Activated CD4-positive, alpha-beta T cell treated with anti-CD3 and anti-CD28 coated beads, Interleukin-2, amount 50 U/mL, for 16 hours (primary cell): ENCODE results near the gene SLC28A1.

Experiments used
- DNase-seq: peaks from one replicate; pipeline ENCODE4 v3.0.0-alpha.2; 2020

SLC28A1 gene

DNA sequence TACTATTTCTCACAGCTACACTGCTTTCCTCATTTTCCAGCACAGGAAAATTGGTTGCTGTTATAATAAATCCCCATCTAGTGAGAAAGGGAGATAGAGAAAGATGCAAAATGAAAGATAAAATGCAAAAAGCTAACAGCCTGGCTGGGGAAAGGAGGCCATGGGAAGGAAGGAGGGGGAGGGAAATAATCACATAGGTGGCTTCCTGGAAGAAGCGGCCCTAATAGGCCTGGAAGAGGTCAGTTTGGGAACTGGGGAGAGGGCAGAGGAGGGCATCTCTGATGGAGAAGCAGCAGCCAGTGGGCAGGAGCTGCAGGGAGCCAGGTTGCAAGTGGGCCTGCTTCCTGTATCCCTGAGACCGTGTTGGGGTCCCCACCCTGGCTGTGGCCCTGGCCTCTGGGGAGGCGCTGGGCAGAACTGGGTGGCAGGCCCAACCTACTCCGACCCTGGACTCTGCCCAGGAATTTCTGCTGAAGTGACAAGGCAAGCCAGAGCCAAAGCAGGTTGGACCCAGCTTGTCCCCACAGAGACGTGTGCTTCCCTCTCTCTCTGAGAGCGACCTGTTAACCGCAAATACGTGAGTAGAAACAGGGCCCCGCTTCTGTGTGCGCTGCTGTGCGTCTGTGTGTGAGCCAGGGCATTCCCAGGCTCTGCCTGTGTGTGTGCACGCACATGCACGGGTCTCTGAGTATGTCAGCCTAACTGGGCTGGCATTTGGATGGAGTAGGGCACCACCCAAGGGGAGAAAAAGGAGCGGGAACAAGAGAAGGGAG, 1.9 kb downstream of the SLC28A1 start:
- no peak for DNase-seq

DNA sequence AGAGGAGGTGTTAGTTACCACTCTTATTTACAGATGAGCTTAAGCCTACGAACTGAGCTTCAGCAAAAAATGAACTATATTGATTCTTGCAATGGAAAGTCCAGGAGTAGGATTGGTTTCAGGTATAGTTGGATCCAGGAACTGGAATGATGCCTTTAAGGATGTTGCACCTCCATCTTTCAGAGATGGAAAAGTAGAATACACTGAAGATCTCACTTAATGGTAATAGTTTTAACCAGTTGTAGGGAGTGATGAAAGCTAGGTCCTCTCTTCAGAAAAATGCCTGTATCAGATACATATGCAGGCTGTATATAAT, 2.5 kb downstream of the SLC28A1 start:
- no peak for DNase-seq

GRCh38 chr15:84887938-84888337, 3.5 kb downstream of the SLC28A1 start:
- no peak for DNase-seq

GRCh38 chr15:84888639-84889038, 4.2 kb downstream of the SLC28A1 start:
- no peak for DNase-seq

DNA sequence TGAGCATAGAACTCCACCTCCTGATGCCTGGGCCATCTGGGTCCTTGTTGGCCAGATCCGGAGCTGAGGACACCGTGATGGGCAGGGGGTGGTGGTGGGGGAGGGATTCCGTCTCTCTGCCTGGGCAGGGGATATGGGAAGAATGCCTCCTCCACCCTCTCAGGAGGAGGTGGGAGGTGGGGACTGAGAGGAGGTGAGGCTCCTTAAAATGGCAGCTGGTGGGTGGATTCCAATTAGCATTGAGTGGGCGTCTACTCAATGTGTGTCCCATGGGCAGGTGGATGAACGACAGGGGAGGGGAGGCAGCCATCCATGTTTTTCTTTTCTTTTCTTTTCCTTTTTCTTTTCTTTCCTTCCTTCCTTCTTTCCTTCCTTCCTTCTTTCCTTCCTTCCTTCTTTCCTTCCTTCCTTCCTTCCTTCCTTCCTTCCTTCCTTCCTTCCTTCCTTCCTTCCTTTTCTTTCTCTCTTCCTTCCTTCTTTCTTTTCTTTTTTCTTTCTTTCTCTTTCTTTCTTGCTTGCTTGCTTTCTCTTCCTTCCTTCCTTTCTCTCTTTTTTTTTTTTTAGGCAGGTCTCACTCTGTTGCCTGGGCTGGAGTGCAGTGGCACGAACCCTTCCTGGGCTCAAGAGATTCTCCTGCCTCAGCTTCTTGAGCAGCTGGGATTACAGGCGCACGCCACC, 5.0 kb downstream of the SLC28A1 start:
- DNase-seq: no peak

GRCh38 chr15:84889991-84890669, 5.7 kb downstream of the SLC28A1 start:
- no peak for DNase-seq

- no peak for DNase-seq
Observed at GRCh38 chr15:84890670-84891162, 6.3 kb downstream of the SLC28A1 start.

DNA sequence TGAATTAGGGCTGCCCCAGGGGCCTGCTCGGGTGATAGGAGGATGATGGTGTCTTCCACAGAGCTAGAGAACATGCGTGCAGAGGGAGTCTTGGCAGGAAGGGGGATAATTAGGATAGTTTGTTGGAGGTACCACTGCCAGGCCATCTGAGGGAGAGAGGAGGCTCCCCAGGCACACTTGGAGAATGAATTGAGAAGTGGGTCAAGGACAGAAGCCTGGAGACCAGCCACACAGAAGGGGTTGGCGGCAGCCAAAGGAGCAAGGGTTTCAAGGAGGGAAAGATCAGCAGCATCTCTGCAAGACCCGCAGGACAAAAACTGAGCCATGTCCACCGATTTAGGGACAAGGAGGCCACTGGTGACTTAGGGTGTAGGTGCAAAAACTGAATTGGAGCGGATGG, 6.9 kb downstream of the SLC28A1 start:
- DNase-seq: no peak

- DNase-seq: no peak
Observed at GRCh38 chr15:84892786-84893307, 8.4 kb downstream of the SLC28A1 start.

GRCh38 chr15:84893607-84894006, 9.1 kb downstream of the SLC28A1 start:
- DNase-seq: no peak

GRCh38 chr15:84894736-84895425, 10.4 kb downstream of the SLC28A1 start:
- DNase-seq: no peak

DNA sequence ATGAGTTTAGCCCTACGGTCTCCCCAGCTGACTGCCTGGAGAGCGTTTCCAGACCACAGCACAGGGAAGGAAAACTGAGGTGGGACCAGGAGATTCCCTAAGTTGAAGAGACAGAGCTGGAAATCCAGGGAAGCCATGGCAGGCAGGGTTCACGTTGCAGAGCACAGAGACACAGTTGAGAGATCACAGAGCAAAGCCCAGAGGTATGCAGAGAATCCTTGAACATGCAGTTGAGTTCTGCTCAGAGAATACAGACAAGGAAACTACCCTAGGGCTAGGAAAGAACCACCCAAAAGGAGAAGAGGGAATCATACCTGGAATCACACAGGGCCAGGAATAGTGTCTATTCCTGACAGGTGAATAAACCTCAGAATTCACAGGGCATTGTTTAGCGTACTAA, 14.3 kb downstream of the SLC28A1 start:
- no peak for DNase-seq

- DNase-seq: no peak
Observed at GRCh38 chr15:84899750-84900149, 15.3 kb downstream of the SLC28A1 start.

DNA sequence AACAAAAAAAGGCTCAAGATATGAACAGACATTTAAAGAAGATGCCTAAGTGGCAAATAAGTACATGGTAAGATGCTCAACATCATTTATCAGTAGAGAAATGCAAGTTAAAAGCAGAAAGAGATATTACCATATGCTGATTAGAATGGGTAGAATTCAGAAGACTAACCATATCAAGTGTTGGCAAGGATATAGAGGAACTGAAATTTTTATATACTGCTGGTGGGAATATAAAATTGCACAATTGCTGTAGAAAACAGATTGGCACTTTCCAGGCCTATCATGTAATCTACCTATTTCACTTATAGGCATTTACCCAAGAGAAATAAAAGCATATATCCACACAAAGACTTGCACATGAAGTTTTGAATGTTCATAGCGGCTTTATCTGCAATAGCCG, 17.1 kb downstream of the SLC28A1 start:
- DNase-seq: no peak

DNA sequence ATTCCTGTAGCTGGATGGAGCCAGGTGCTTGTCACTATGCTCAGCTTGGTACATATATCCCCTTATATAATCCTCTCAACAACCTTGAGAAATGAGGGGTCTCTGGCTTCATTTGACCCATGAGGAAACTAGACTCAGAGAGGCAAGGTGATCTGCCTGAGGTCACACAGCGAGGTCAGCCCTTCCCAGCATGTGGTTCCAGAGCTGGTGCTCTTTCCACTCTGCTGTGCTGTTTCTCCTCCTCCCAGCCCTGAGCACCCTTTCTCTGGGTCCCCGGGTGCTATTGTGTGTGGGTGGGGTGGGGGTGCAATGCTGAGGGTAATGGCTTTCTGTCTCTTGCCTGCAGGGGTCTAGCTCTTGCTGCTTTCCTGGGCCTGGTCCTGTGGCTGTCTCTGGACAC, 19.3 kb downstream of the SLC28A1 start:
- DNase-seq: no peak

DNA sequence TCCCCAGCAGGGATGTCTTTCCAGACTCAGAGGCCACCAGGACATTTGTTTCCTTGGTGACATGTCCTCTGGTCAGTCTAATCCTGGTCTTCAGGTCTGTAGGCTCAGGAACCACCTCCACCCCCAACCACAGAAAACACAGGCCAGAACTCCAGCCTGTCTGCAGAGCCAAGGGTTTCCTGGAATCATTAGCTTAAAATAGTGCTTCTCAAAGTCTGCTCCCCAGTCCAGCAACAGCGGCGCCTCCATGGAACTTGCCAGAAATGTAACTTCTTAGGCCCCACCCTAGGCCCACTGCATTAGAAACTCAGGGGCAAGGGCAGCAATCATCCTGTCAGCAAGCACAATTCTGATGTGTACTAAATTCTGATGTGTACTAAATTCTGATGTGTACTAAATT, 20.0 kb downstream of the SLC28A1 start:
- DNase-seq: no peak

GRCh38 chr15:84905016-84905916, 20.8 kb downstream of the SLC28A1 start:
- DNase-seq: no peak

DNA sequence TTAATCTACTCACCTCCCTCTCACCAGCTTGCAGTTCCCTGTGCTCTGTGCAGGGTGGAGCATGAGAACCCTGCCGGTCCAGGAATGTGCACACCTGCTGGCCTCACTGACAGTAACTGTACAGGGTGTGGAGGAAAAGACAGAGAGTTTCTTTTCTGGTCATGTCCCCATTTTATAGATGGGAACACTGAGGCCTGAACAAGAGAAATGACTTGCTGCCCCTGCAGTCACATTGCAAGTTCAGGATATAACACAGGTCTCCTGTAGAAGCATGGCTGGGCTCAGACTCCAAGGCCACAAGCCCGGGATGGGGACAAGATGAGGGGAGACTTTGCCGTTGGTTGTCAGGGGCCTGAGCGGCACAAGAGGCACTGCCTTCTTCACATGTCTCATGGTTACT, 23.3 kb downstream of the SLC28A1 start:
- DNase-seq: no peak

DNA sequence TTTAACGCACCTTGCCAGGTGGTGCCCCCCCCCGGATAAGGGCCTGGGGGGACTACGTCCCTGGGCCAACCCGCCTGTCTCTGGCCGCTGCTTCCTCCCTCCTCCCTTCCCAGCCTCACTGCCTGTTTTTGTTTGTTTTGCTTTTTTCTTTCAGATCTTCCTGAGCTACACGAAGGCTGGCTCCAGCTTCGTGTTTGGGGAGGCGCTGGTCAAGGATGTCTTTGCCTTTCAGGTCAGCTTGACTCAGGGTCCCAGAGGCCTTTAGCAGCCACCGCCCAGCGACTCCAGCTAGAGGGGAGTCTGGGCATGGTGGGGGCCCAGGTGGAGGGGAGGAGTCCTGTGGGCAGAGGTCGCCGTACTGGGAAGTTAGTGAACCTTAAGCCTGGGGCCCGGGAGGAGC, 24.1 kb downstream of the SLC28A1 start:
- DNase-seq: no peak

- no peak for DNase-seq
Observed at GRCh38 chr15:84909029-84909428, 24.6 kb downstream of the SLC28A1 start.

- no peak for DNase-seq
Observed at GRCh38 chr15:84909782-84910181, 25.3 kb downstream of the SLC28A1 start.
